Smooth muscle cell (in vitro differentiated cells): ENCODE measurements around the gene KCNK1. TPM values are rescaled to one million over a fixed set of nuclear protein-coding genes. Genes with fewer than 3 reads are reported as not detected.
A peak's percentile ranks its signal among the peaks of the same experiment; 100 is the strongest.

Experiments used
- DNase-seq: peaks from one replicate; lab custom pipeline; 2025; ENCODE audit not compliant: unreplicated experiment; lab: John Stamatoyannopoulos, UW
- H2AFZ ChIP-seq: fragments of 200-600 bp; sonication (generic); 2 replicates; pipeline ENCODE4 v1.6.0; 2016; ENCODE audit warnings: antibody characterized with exemption, low read depth, mild to moderate bottlenecking
- H3F3A ChIP-seq: fragments of 200-600 bp; sonication (generic); 2 replicates; pipeline ENCODE4 v1.6.0; 2017; ENCODE audit warnings: antibody characterized with exemption, low read depth
- H3K27ac ChIP-seq: fragments of 200-600 bp; sonication (generic); 2 replicates; pipeline ENCODE4 v1.5.1; 2016; ENCODE audit warnings: low read depth, mild to moderate bottlenecking
- H3K27me3 ChIP-seq: fragments of 200-600 bp; sonication (generic); 2 replicates; pipeline ENCODE4 v1.6.1; 2016; ENCODE audit warnings: low read depth, mild to moderate bottlenecking
- H3K36me3 ChIP-seq: fragments of 200-600 bp; sonication (generic); 2 replicates; pipeline ENCODE4 v1.5.1; 2016; ENCODE audit warnings: low read depth
- H3K4me1 ChIP-seq: fragments of 200-600 bp; sonication (generic); 2 replicates; pipeline ENCODE4 v1.5.1; 2016; ENCODE audit warnings: low read depth
- H3K4me2 ChIP-seq: fragments of 200-600 bp; sonication (generic); 2 replicates; pipeline ENCODE4 v1.6.0; 2016; ENCODE audit warnings: mild to moderate bottlenecking
- H3K4me3 ChIP-seq: fragments of 200-600 bp; sonication (generic); 2 replicates; pipeline ENCODE4 v1.5.1; 2016; ENCODE audit warnings: mild to moderate bottlenecking
- H3K79me2 ChIP-seq: fragments of 200-600 bp; sonication (generic); 2 replicates; pipeline ENCODE4 v1.6.0; 2016; ENCODE audit warnings: low read depth, mild to moderate bottlenecking
- H3K9ac ChIP-seq: fragments of 200-600 bp; sonication (generic); 2 replicates; pipeline ENCODE4 v1.6.0; 2016; ENCODE audit warnings: low read depth
- H3K9me3 ChIP-seq: fragments of 200-600 bp; sonication (generic); replicated peaks from 2 replicates; pipeline ENCODE4 v1.5.1; 2016; ENCODE audit warnings: low read depth
- H4K20me1 ChIP-seq: fragments of 200-600 bp; sonication (generic); 2 replicates; pipeline ENCODE4 v1.6.0; 2016; ENCODE audit warnings: low read depth
- WGBS: methylation state at CpG from one replicate; pipeline ENCODE4 v1.1.7; 2016; ENCODE audit warnings: low lambda C conversion rate; 5-methylcytosine and 5-hydroxymethylcytosine counted together
- polyA plus RNA-seq: library from polyadenylated mRNA; unstranded; fragments of >200 nt; fragmentation: Nextera tagmentation; extraction: Ambion mirVana; gene quantifications from 2 replicates; pipeline ENCODE4 v1.2.1, GENCODE V29; 2016
- total RNA-seq: library from RNA; depleted of rRNA; stranded (reverse); fragments of >200 nt; gene quantifications from 2 replicates; pipeline ENCODE4 v1.2.3, GENCODE V29; 2014
- TF ChIP-seq, protein P1 (sequence below): fragments of 200-600 bp; sonication (generic); IDR thresholded peaks from 2 replicates; pipeline ENCODE4 v1.5.1; 2017; ENCODE audit warnings: borderline replicate concordance, mild to moderate bottlenecking, antibody characterized with exemption; ENCODE audit not compliant: insufficient read depth, poor library complexity, severe bottlenecking

The KCNK1 gene
- total and polyA plus RNA-seq, 2 experiments from 2014 or later = 16.6 to 16.8 TPM

DNA sequence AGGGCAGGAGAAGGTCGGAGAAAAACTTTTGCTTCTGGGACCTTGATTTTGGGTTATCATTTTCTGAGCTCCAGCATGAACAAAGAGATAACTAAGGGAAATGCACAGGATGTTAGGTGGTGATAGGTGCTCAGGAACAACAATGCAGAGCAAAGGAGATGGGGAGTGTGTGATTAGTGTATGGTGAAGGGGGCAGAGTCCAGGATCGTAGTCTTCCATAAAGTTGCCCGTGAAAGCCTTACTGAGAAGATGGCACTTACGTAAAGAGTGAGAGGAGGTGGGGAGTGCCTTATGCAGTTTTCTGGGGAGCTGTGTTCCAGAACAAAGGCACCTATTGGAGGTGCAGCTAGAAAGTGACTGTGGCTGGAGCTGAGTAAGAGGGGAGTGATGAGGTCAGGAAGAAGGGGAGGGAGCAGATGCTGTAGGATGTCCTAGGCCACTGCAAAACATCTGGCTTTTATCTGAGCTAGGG, 11.6 kb downstream of the KCNK1 start:
- H3K4me3 ChIP-seq = no peak overlapping the region
- H3K27ac ChIP-seq = no peak overlapping the region
- no peaks in the 10 kb centered on the region for H3K9me3 ChIP-seq
- no peaks in the 10 kb centered on the region for H3K4me1 ChIP-seq
- H3K27me3 ChIP-seq = no peaks in the 10 kb centered on the region
- H3K36me3 ChIP-seq = no peaks in the 10 kb centered on the region
- no peak overlapping the region for H3K4me2 ChIP-seq
- H3K9ac ChIP-seq = no peak overlapping the region
- no peak overlapping the region for H2AFZ ChIP-seq
- TF ChIP-seq, protein P1, sequence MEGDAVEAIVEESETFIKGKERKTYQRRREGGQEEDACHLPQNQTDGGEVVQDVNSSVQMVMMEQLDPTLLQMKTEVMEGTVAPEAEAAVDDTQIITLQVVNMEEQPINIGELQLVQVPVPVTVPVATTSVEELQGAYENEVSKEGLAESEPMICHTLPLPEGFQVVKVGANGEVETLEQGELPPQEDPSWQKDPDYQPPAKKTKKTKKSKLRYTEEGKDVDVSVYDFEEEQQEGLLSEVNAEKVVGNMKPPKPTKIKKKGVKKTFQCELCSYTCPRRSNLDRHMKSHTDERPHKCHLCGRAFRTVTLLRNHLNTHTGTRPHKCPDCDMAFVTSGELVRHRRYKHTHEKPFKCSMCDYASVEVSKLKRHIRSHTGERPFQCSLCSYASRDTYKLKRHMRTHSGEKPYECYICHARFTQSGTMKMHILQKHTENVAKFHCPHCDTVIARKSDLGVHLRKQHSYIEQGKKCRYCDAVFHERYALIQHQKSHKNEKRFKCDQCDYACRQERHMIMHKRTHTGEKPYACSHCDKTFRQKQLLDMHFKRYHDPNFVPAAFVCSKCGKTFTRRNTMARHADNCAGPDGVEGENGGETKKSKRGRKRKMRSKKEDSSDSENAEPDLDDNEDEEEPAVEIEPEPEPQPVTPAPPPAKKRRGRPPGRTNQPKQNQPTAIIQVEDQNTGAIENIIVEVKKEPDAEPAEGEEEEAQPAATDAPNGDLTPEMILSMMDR = no peak
- no peak for DNase-seq
- peaks cover 36% of the 10 kb centered on the region for H3K79me2 ChIP-seq
- H3F3A ChIP-seq = no peaks in the 10 kb centered on the region
- WGBS = 95% methylated on average over 4 of the region's 4 CpGs
- H4K20me1 ChIP-seq = peaks cover 43% of the 10 kb centered on the region

DNA sequence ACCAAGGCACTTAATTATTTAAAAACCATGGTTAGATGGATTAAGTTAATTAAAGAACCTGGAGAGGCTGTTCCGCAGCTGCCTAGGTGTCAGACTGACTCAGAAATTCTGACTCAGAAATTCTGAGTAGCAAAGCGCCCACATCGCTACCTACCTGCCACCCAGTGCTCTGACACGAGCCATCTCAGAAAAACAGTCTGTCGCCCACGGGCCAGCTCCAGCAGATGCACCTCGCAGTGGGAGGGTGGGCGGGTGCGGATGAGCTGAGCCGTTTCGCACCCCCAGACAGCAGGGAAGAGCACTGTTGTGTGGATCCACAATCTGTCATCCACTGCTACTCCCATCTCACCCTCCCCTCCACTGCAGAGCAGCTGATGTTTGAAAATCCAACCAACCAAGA, 13.5 kb downstream of the KCNK1 start:
- Histone ChIP-seq H3K4me2 (no peak overlapping the region), H3K27me3 (no peaks in the 10 kb centered on the region), H2AFZ (no peak overlapping the region), H3K9me3 (no peaks in the 10 kb centered on the region), H3K4me1 (no peaks in the 10 kb centered on the region), H3K36me3 (no peaks in the 10 kb centered on the region), H3K27ac (peak overlapping the region; percentile 82), H3F3A (no peaks in the 10 kb centered on the region), H3K4me3 (no peak overlapping the region), H4K20me1 (peaks cover 34% of the 10 kb centered on the region), H3K9ac (no peak overlapping the region), H3K79me2 (peaks cover 24% of the 10 kb centered on the region)
- TF ChIP-seq, protein P1 = no peak
- WGBS = 86% methylated on average over 11 of the region's 11 CpGs
- no peak for DNase-seq

DNA sequence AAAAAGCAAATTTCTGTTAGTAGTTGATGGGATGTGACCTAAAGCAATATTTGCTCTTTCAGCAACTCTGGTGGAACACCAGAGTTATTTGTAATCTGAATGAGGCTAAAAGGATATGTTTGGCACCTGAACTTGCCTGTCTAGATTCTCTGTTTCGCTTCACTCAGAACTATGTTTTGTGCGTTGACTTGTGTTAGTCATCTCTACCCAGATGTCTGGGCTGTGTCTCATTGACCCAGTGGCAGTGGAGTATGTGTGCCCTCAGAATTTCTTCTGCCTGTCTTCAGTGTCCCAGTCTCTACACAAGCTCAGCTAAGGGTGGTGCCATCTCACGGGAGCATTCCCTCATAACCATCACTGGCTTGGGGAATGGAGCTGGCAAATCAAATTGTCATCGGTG, 13.9 kb downstream of the KCNK1 start:
- Histone ChIP-seq H3K4me1 (no peaks in the 10 kb centered on the region), H3K9me3 (no peaks in the 10 kb centered on the region), H3F3A (no peaks in the 10 kb centered on the region), H4K20me1 (peaks cover 30% of the 10 kb centered on the region), H2AFZ (no peak overlapping the region), H3K4me3 (no peak overlapping the region), H3K27ac (peak overlapping the region; percentile 82), H3K9ac (no peak overlapping the region), H3K79me2 (peaks cover 20% of the 10 kb centered on the region), H3K4me2 (no peak overlapping the region), H3K36me3 (no peaks in the 10 kb centered on the region), H3K27me3 (no peaks in the 10 kb centered on the region)
- TF ChIP-seq, protein P1 = no peak
- no peak for DNase-seq
- 81% methylated on average over 4 of the region's 4 CpGs for WGBS

DNA sequence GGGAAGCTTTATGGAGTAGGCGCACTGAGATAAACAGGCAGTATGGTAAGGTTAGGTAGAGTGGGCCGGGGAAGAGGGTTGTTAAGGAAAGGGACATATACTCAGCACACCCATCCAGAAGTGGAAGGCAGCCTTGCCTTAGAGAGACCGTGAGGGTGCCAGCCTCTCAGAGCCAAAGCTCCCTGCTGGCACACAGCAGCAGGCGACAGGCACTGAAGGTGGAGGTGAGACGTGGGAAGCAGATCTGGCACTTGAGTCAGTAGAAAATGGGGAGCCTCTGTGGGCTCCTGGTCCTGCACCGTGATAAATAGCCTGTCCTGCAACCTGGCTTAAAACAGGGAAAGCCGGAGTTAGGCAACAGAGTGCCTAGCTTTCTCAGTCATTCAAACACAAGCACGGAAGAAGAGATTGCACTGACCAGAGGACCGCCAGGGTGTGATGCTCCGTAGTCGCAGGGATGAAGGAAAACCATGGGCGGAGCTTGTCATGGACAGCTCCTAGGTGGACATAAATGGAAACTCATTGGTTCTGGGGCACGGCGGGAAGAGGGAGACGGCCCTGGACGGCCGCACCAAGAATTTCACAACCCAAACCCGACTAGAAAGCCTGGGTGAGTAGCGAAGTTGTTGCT, 15.5 kb downstream of the KCNK1 start:
- no peak for DNase-seq
- TF ChIP-seq, protein P1 = no peak
- Histone ChIP-seq H3K4me1 (no peaks in the 10 kb centered on the region), H3K4me2 (no peak overlapping the region), H3F3A (no peaks in the 10 kb centered on the region), H4K20me1 (peaks cover 27% of the 10 kb centered on the region), H3K4me3 (no peak overlapping the region), H3K9ac (no peak overlapping the region), H3K9me3 (no peaks in the 10 kb centered on the region), H3K27ac (no peak overlapping the region), H3K36me3 (no peaks in the 10 kb centered on the region), H3K79me2 (peaks cover 14% of the 10 kb centered on the region), H2AFZ (no peak overlapping the region), H3K27me3 (no peaks in the 10 kb centered on the region)
- WGBS = 95% methylated on average over 19 of the region's 19 CpGs
